HepG2 (cell line): ENCODE results near the gene PTCRA. TPM values are rescaled to one million over a fixed set of nuclear protein-coding genes. Genes with fewer than 3 reads are reported as not detected.
A peak's percentile ranks its signal among the peaks of the same experiment; 100 is the strongest.

Source experiments
- CREM ChIP-seq, 2 experiments: sonication (generic) in 1 of 2; formaldehyde crosslinking in 1 of 2; IDR thresholded peaks; 2 replicates each; pipeline versions ENCODE4 v1.4.0 to v1.6.1; 2016 to 2020; ENCODE audit warnings: antibody characterized with exemption in 1 of 2, mild to moderate bottlenecking in 1 of 2, missing genetic modification reagents in 1 of 2
- HNRNPH1 ChIP-seq: fragments of 200-400 bp; formaldehyde crosslinking; optimal IDR thresholded peaks from 2 replicates; pipeline ENCODE3; 2017; ENCODE audit warnings: mild to moderate bottlenecking, low read depth, low read length
- MED13 ChIP-seq: sonication (generic); formaldehyde crosslinking; IDR thresholded peaks from 2 replicates; pipeline ENCODE4 v1.5.0; 2020; ENCODE audit warnings: missing genetic modification reagents
- NCOA2 ChIP-seq: sonication (generic); formaldehyde crosslinking; IDR thresholded peaks from 2 replicates; pipeline ENCODE4 v1.8.0; 2022; ENCODE audit warnings: inconsistent platforms
- PLRG1 ChIP-seq: fragments of 450-650 bp; conservative IDR thresholded peaks from 2 replicates; pipeline ENCODE4 v1.6.1; 2016
- SPEN ChIP-seq: sonication (generic); formaldehyde crosslinking; IDR thresholded peaks from 2 replicates; pipeline ENCODE4 v1.5.1; 2020; ENCODE audit warnings: low read depth, mild to moderate bottlenecking, missing genetic modification reagents
- TBX2 ChIP-seq: sonication (generic); formaldehyde crosslinking; IDR thresholded peaks from 2 replicates; pipeline ENCODE4 v1.5.0; 2020; ENCODE audit warnings: missing genetic modification reagents, mild to moderate bottlenecking, borderline replicate concordance
- ZFX ChIP-seq: sonication (generic); formaldehyde crosslinking; IDR thresholded peaks from 2 replicates; pipeline ENCODE4 v1.4.0; 2020; ENCODE audit warnings: mild to moderate bottlenecking, low read depth, missing genetic modification reagents, moderate library complexity
- ZNF232 ChIP-seq: sonication (generic); formaldehyde crosslinking; IDR thresholded peaks from 2 replicates; pipeline ENCODE4 v1.4.0; 2020; ENCODE audit warnings: missing genetic modification reagents, borderline replicate concordance
- ZSCAN29 ChIP-seq: sonication (generic); formaldehyde crosslinking; conservative IDR thresholded peaks from 2 replicates; pipeline ENCODE4 v1.4.0; 2020; ENCODE audit warnings: mild to moderate bottlenecking, missing genetic modification reagents
- polyA plus RNA-seq, 8 experiments: library from polyadenylated mRNA; depleted of rRNA in 3 of 8; stranded (reverse) in 7 of 8; unstranded in 1 of 8; fragments of >200 nt; fragmentation: Illumina TruSeq in 4 of 8; extraction: Trizol in 4 of 8; gene quantifications; 2 replicates each; pipeline versions ENCODE4 v1.2.1 to v1.2.3, GENCODE V29; 2011 to 2016; ENCODE audit warnings: low read depth in 4 of 8, missing spikeins in 1 of 8, mixed read lengths in 1 of 8; ENCODE audit not compliant: insufficient read depth in 1 of 8
- total RNA-seq, 5 experiments: library from RNA; depleted of rRNA; stranded (reverse); fragments of >200 nt; fragmentation: Illumina TruSeq; extraction: Trizol; gene quantifications; 2 replicates each; pipeline ENCODE4 v1.2.3, GENCODE V29; 2016; ENCODE audit warnings: low read depth in 1 of 5
- TF ChIP-seq, protein P1 (sequence below): sonication (generic); formaldehyde crosslinking; IDR thresholded peaks from 2 replicates; pipeline ENCODE4 v1.4.0; 2020; ENCODE audit warnings: mild to moderate bottlenecking, missing genetic modification reagents
- TF ChIP-seq, protein P2 (sequence below): sonication (generic); formaldehyde crosslinking; IDR thresholded peaks from 2 replicates; pipeline ENCODE4 v1.4.0; 2020; ENCODE audit warnings: missing genetic modification reagents
- TF ChIP-seq, protein P3 (sequence below): IDR thresholded peaks from 2 replicates; pipeline ENCODE4 v1.6.1; 2016; ENCODE audit warnings: low read depth, missing genetic modification reagents, missing compliant biosample characterization
- TF ChIP-seq, protein P4 (sequence below): sonication (generic); formaldehyde crosslinking; IDR thresholded peaks from 2 replicates; pipeline ENCODE4 v1.8.0; 2022; ENCODE audit warnings: missing genetic modification reagents, mild to moderate bottlenecking, borderline replicate concordance
- TF ChIP-seq, protein P5 (sequence below): sonication (generic); formaldehyde crosslinking; IDR thresholded peaks from 2 replicates; pipeline ENCODE4 v1.5.0; 2020; ENCODE audit warnings: mild to moderate bottlenecking, missing genetic modification reagents, borderline replicate concordance

PTCRA gene
- total and polyA plus RNA-seq, 2 of the 13 experiments (the other 11 are each of a cell fraction or from before 2014, with no cell fraction given) = not detected

DNA sequence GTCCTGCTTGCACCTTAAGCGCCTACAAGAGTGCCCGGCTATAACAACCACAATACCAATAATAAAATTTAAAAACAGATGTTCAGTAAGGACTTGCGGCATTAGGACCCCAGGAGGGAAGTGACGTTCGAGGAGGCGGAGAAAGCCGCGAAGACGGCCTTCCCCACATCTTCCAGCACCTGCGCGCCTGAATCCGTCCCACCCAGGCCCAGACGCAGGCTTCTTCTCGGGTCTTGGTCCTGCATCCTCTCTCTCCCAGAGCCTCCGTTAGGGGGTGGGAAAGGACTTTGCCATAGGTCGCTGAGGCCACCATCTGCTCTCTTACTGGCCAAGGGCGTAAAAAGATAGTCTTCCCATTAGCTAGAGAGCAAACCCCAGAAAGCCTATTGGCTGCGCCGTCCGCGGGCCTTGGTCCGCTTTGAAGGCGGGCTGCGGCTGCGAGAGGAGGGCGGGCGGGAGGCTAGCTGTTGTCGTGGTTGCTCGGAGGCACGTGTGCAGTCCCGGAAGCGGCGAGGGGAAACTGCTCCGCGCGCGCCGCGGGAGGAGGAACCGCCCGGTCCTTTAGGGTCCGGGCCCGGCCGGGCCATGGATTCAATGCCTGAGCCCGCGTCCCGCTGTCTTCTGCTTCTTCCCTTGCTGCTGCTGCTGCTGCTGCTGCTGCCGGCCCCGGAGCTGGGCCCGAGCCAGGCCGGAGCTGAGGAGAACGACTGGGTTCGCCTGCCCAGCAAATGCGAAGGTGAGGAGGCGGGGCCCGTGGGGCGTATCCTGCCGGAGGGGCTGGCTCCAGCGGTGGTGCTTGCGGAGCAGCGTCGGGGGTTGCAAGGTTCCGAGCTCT, 13.3 kb downstream of the PTCRA start, which contains the start of gene CNPY3 (continued):
- TF ChIP-seq, protein P1, sequence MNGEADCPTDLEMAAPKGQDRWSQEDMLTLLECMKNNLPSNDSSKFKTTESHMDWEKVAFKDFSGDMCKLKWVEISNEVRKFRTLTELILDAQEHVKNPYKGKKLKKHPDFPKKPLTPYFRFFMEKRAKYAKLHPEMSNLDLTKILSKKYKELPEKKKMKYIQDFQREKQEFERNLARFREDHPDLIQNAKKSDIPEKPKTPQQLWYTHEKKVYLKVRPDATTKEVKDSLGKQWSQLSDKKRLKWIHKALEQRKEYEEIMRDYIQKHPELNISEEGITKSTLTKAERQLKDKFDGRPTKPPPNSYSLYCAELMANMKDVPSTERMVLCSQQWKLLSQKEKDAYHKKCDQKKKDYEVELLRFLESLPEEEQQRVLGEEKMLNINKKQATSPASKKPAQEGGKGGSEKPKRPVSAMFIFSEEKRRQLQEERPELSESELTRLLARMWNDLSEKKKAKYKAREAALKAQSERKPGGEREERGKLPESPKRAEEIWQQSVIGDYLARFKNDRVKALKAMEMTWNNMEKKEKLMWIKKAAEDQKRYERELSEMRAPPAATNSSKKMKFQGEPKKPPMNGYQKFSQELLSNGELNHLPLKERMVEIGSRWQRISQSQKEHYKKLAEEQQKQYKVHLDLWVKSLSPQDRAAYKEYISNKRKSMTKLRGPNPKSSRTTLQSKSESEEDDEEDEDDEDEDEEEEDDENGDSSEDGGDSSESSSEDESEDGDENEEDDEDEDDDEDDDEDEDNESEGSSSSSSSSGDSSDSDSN (CRISPR knock-in tag) = peak; percentile 97
- TF ChIP-seq TBX2 (CRISPR knock-in tag) (peak; percentile 96), MED13 (CRISPR knock-in tag) (no peak), NCOA2 (CRISPR knock-in tag) (peak; percentile 69; the same call in 1 of the 2 replicates), SPEN (CRISPR knock-in tag) (peak; percentile 98), PLRG1 (no peak), ZNF232 (CRISPR knock-in tag) (peak; percentile 97), ZFX (CRISPR knock-in tag) (peak; percentile 95), ZSCAN29 (CRISPR knock-in tag) (peak; percentile 98), HNRNPH1 (no peak), CREM (IDR thresholded peaks at IDR 0.05) (peak; percentile 66), CREM (CRISPR knock-in tag; IDR thresholded peaks at IDR 0.05) (no peak)
- TF ChIP-seq, protein P2, sequence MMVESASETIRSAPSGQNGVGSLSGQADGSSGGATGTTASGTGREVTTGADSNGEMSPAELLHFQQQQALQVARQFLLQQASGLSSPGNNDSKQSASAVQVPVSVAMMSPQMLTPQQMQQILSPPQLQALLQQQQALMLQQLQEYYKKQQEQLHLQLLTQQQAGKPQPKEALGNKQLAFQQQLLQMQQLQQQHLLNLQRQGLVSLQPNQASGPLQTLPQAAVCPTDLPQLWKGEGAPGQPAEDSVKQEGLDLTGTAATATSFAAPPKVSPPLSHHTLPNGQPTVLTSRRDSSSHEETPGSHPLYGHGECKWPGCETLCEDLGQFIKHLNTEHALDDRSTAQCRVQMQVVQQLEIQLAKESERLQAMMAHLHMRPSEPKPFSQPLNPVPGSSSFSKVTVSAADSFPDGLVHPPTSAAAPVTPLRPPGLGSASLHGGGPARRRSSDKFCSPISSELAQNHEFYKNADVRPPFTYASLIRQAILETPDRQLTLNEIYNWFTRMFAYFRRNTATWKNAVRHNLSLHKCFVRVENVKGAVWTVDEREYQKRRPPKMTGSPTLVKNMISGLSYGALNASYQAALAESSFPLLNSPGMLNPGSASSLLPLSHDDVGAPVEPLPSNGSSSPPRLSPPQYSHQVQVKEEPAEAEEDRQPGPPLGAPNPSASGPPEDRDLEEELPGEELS (CRISPR knock-in tag) = peak; percentile 71
- TF ChIP-seq, protein P3, sequence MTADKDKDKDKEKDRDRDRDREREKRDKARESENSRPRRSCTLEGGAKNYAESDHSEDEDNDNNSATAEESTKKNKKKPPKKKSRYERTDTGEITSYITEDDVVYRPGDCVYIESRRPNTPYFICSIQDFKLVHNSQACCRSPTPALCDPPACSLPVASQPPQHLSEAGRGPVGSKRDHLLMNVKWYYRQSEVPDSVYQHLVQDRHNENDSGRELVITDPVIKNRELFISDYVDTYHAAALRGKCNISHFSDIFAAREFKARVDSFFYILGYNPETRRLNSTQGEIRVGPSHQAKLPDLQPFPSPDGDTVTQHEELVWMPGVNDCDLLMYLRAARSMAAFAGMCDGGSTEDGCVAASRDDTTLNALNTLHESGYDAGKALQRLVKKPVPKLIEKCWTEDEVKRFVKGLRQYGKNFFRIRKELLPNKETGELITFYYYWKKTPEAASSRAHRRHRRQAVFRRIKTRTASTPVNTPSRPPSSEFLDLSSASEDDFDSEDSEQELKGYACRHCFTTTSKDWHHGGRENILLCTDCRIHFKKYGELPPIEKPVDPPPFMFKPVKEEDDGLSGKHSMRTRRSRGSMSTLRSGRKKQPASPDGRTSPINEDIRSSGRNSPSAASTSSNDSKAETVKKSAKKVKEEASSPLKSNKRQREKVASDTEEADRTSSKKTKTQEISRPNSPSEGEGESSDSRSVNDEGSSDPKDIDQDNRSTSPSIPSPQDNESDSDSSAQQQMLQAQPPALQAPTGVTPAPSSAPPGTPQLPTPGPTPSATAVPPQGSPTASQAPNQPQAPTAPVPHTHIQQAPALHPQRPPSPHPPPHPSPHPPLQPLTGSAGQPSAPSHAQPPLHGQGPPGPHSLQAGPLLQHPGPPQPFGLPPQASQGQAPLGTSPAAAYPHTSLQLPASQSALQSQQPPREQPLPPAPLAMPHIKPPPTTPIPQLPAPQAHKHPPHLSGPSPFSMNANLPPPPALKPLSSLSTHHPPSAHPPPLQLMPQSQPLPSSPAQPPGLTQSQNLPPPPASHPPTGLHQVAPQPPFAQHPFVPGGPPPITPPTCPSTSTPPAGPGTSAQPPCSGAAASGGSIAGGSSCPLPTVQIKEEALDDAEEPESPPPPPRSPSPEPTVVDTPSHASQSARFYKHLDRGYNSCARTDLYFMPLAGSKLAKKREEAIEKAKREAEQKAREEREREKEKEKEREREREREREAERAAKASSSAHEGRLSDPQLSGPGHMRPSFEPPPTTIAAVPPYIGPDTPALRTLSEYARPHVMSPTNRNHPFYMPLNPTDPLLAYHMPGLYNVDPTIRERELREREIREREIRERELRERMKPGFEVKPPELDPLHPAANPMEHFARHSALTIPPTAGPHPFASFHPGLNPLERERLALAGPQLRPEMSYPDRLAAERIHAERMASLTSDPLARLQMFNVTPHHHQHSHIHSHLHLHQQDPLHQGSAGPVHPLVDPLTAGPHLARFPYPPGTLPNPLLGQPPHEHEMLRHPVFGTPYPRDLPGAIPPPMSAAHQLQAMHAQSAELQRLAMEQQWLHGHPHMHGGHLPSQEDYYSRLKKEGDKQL (CRISPR knock-in tag) = no peak
- TF ChIP-seq, protein P4, sequence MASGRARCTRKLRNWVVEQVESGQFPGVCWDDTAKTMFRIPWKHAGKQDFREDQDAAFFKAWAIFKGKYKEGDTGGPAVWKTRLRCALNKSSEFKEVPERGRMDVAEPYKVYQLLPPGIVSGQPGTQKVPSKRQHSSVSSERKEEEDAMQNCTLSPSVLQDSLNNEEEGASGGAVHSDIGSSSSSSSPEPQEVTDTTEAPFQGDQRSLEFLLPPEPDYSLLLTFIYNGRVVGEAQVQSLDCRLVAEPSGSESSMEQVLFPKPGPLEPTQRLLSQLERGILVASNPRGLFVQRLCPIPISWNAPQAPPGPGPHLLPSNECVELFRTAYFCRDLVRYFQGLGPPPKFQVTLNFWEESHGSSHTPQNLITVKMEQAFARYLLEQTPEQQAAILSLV (CRISPR knock-in tag) = peak; percentile 99
- TF ChIP-seq, protein P5, sequence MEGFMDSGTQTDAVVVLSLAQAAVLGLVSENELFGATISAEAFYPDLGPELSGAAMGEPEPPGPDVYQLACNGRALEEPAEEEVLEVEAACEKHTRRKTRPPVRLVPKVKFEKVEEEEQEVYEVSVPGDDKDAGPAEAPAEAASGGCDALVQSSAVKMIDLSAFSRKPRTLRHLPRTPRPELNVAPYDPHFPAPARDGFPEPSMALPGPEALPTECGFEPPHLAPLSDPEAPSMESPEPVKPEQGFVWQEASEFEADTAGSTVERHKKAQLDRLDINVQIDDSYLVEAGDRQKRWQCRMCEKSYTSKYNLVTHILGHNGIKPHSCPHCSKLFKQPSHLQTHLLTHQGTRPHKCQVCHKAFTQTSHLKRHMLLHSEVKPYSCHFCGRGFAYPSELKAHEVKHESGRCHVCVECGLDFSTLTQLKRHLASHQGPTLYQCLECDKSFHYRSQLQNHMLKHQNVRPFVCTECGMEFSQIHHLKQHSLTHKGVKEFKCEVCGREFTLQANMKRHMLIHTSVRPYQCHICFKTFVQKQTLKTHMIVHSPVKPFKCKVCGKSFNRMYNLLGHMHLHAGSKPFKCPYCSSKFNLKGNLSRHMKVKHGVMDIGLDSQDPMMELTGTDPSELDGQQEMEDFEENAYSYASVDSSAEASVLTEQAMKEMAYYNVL (CRISPR knock-in tag) = peak; percentile 83; the same call in 1 of the 2 replicates
